GM19468 (cell line): ENCODE data around the gene CYP1A1.

Experiments used
- ATAC-seq: cut with Tn5 transposase; IDR thresholded peaks from one replicate; pipeline ENCODE4 v1.9.1; 2021; ENCODE audit warnings: mild to moderate bottlenecking, moderate library complexity, moderate number of reproducible peaks; ENCODE audit not compliant: unreplicated experiment; ENCODE audit errors: extremely low read depth

The CYP1A1 gene, protein sequence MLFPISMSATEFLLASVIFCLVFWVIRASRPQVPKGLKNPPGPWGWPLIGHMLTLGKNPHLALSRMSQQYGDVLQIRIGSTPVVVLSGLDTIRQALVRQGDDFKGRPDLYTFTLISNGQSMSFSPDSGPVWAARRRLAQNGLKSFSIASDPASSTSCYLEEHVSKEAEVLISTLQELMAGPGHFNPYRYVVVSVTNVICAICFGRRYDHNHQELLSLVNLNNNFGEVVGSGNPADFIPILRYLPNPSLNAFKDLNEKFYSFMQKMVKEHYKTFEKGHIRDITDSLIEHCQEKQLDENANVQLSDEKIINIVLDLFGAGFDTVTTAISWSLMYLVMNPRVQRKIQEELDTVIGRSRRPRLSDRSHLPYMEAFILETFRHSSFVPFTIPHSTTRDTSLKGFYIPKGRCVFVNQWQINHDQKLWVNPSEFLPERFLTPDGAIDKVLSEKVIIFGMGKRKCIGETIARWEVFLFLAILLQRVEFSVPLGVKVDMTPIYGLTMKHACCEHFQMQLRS

DNA sequence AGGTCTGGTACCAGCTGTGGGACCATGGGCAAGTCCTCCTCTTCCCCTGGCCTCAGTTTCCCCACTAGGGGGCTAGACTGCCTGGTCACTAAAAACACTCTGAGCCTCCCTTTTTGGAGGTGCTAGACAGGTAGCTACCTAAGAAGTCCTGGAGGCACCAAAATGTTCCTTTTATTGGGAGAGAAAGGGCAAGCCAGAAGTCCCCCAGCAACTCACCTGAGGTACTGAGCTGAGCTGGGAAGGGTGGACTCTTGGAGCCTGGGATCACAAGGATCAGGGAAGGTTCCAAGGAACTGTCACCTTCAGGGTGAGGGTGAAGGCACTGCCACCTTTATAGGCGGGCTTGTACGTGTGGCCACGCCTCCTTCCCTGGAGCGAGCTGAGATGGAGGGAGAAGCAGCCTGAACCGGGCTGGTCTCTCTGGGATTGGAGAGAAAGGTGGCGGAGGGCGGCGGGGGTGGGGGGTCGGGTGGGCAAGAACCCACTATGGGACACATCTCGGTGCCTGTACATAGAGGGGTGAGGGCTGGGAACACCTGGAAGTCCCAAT lies at the start of gene CYP1A1:
Gene CYP1A1 (minus strand): TSS at position 304 of the 550 bp plus-strand sequence. CDS start 2,431 bp downstream, outside the sequence.
- ATAC-seq, result no peak

DNA sequence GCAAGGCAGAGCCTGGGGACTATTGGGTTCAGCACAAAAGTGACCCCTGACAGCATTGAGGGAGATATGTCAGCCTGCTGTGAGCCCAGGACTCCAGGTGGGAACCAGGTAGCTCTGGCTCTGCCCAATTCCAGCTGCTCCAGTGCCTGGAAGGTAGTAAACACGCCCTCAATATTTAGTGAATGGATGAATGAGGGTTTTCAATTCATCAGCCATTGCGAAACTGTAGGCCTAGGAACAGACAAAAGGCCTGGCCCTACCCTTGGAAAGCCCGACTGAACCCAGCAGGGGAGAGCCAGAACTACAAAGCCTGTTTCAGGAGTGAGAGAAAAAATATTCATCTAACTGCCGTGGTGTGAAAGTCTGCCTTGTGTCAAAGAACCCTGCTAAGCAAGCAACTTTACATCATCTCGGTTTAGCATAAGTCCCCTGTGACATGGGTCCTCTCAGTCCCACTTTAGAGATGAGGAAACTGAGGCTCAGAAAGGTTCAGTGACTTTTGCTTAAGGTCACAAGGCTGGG lies 48.5 kb upstream of the CYP1A1 start:
- ATAC-seq, result no peak

DNA sequence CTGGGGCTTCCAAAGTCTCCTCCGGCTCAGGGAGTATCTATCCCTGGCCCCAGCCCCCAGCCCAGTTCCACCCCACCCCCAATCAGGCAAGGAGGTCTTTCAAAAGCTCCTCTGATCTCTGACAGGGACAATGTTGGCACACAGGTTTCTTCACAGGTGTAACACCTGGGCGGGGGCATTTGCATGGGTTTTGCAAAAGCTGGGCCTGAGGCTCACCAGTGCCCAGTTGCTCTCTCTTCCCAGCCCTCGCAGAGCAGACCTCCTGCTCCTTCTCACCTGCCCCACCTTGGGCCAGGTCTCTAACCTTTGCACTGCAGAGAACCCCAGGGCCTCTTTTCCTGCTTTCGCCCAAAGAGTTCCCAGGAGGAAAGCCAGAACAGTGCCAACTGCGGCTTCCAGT lies 48.0 kb upstream of the CYP1A1 start:
- ATAC-seq, result no peak

DNA sequence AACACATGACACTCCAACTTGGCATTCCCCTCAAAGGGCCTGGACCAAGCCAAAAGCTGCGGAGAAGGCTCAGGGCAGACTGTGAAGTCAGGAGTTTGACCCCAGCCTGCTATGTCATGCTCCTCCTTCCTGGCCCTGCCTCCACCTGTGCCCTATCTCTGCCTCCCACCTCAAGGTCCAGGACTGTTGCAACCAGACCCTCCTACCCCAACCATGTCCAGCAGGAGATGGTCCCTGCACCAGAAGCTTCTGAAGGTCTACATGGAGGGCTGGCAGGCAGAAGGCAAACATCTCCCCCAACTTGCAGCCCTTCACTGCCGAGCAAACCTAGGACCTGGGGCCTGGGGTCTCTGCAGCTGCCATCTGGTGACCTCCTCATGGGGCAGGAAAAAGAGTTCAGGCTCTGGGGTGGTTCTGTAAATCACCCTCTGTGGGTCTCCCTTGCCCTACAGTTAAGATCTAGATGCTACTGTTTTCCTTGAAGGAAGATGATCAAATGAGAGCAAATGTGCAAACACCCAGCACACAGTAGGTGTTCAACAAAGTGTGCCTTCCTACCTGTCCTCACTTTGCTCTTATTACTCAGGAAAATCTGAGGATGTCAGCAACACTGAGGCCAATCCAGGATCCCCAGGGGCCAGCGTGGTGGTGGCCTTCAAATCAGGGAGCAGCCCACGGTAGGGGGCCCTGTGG lies 45.0 kb upstream of the CYP1A1 start:
- ATAC-seq, result no peak

DNA sequence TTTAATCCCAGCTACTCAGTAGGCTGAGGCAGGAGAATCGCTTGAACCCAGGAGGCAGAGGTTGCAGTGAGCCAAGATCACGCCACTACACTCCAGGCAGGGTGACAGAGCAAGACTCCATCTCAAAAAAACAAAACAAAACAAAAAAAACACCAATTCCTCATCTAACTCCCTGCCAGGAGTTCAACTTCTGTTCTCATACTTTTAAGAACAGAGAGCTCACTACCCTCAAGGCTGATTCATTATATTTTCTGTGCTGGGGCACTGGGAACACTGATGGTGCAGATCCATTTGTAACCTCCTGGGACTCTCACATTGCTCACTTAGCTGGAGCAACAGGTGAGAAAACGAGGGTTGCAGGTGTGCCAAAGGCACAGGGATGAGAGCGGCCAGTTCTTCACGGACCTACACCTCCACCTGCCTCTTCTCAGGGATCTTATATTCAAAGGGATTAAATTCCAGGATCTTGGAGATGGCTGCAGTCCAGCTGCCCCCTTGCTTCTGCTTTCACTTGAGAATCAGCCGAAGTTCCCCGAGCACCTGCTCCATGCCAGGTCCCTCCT lies 44.2 kb upstream of the CYP1A1 start:
- ATAC-seq, result no peak

DNA sequence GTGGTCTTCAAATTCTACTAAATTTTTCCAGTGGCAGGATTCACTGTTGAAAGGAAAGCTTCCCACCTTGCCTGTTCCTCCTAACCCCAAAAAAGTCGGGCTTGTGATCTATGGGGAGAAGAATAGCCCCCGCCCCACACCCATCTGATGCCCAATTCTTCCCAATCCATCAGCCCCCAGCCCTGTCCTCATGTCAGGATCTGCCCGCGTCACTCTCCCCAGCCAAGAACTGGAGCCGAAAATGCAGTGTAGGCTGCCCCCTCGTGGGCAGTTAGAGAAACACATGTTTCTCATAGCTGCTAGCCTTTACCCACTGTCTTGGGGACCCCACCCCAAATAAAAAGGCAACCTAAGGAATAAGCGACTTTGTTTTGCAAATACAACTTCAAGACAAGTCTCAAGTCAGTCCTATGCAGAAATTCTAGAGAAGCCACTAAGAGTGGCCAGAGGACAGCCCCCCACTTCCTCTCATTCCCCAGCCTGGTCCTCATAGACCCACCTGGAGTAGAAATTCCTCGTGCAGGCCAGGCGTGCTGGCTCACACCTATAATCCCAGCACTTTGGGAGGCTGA lies 43.5 kb upstream of the CYP1A1 start:
- no peak for ATAC-seq

DNA sequence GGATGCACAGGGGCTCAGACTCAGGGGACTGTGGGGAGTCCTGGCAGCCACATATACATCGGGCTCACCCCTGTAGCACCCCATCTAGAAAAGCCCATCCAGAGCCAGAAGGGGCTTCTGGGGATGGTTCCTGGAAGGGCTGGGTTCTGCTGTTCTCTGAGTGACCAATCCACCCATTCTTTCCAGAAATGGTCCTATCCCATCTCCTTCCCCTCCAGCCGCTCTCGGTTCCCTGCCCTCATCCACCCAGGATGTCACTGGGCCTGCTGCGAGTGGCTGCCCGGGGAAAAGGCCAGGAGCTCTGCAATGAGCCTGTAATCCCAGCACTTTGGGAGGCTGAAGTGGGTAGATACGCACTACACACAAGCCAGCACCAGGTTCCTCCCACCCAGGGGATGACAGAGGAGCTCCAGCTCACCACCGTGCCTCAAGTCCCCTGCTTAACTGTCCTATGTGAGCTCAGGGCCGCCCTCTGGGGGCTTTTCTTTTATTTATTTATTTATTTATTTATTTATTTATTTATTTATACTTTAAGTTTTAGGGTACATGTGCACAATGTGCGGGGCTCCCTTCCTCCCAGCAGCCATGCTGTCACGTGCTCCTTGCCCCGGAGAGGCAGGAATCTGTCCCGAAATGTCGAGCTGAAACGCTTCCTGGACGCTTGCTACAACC lies 42.9 kb upstream of the CYP1A1 start:
- ATAC-seq, result no peak

DNA sequence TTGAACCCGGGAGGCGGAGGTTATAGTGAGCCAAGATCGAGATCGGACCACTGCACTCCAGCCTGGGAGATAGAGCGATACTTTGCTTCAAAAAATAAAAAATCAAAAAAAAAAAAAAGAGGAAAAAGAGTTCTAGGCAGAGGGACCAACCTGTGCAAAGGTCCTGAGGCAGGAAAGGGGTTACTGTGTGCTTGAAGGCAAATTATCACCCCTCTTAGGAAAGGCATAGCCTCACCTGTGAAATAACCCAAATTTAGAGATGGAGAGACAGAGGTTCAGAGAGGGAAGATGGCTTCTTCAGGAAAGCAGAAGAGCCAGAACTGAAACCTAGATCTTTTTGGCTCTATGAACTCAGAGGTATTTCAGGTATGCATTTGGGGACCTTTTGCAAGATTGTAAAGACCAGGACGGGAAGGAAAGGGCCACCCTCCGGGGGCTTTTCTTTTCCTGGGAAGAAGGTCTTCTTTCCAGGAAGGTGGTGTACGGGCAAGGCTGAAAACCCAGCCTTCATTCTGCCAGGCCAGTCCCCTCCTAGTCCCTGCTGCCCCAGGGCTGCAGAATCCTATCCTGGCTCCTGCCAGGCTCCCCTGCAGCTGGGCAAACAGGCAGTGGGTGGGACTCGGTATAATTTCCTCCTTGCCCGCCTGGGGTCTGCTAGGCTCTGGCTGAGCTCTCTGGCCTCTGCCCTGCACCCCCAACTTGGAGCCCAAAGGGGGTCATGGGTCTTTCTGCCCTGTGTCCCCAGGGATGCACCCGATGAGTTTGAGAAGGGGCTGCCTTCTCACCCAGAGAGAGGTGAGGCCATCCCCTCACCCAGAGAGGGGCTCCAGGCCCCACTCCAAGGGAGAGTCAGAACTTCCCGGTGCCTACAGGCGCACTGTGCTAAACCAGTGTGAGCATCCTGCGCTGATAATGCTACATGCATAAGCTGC lies 42.1 kb upstream of the CYP1A1 start:
- ATAC-seq, result no peak

DNA sequence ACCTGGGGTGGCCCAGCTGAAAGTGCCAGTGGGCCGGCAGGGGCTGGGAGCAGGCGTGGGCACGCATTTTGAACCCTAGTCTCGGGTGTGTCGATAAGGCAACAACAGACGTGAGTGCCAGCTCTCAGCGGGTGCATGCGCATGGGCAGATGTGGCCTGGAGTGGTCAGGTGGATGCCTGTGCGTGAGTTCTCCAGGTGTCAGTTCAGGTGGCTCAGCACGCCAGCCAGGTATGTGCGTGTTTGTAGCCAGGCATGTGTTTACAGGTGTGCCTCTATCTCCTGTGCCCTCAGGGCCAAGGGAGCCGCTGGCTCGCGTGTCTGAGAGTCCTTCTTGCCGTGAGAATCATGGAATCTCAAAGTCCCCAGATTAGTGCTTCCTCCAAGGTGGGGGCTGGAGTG lies 38.1 kb upstream of the CYP1A1 start:
- ATAC-seq, result no peak

DNA sequence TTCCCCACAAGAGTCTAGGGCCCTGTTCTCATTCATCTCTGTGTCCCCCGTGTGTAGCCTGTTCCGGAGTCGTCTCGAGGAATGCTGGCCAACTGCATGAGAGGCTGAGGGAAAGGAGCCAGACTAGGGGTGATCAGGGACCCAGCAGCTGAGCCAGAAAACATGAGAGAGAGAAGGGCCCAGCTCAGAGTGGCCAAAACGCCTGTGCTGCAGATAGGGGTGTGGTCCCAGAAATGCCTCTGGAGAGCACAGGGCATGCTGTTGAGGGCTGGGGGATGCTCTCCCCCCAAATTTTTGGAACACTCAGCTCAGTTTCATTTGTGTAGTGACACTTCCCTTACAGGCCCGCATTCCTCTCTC lies 37.4 kb upstream of the CYP1A1 start:
- ATAC-seq, result no peak

DNA sequence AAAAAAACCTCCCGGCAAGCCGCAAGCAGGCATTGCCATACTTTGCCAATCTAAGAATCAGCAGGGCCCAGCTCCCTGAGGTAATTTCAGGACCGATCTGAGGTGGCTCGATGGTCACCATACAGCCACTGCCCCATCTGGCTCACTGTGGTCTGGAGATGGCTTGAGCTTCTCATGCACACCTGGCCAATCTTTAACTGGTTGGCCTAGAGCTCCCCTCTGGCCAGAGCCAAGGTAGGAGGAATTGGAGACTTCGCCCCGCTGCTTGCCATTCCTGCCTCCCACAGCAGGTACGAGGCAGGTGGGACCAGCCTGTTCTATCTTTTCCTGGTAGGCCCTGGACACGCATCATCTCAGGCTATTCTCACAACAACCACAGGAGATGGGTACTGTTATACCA lies 33.4 kb upstream of the CYP1A1 start:
- no peak for ATAC-seq

DNA sequence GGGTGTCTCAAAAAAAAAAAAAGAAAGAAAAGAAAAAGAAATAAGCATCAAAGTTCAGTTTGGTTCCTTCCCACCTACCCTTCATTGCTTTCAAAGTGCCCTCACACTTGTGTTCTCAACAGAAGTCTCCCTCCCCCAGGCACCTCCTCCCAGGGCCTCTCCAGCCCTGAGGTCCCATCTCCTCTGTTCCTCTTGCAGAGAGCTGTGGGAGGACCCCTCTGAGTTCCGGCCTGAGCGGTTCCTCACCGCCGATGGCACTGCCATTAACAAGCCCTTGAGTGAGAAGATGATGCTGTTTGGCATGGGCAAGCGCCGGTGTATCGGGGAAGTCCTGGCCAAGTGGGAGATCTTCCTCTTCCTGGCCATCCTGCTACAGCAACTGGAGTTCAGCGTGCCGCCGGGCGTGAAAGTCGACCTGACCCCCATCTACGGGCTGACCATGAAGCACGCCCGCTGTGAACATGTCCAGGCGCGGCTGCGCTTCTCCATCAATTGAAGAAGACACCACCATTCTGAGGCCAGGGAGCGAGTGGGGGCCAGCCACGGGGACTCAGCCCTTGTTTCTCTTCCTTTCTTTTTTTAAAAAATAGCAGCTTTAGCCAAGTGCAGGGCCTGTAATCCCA lies 29.4 kb upstream of the CYP1A1 start:
- ATAC-seq, result no peak

DNA sequence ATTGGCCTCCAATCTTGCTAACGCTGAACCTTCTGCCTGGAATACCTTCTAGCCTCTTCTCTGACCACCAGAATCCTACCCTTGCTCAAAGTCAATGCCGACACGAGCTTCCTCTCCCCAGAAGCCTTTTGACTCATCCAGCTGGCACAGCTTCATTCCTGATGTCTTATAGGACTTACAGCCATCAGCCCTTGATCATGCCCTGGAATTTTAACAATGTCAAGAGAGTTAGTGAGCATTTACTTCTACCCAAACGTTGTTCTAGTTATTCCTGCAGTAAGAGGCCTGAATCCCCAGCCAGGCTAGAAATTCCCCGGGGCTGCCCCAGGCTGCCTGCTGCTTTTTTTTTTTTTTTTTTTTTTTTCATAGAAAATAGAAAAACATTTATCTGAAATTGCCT lies 27.2 kb upstream of the CYP1A1 start:
- ATAC-seq, result no peak

DNA sequence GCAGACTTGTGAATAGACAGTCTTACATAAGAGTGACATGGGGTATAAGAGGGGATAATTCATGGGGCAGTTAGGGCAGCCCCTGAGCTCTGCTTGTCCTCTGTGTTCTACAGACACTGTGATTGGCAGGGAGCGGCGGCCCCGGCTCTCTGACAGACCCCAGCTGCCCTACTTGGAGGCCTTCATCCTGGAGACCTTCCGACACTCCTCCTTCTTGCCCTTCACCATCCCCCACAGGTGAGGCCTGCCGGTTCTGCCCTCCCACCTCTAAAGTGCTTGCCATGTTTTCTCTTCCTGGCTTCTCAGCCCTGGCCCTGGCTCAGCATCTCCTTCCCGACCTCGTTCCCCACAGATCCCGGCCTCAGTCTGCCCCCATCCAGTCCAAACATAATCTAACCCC lies 26.7 kb upstream of the CYP1A1 start:
- no peak for ATAC-seq

DNA sequence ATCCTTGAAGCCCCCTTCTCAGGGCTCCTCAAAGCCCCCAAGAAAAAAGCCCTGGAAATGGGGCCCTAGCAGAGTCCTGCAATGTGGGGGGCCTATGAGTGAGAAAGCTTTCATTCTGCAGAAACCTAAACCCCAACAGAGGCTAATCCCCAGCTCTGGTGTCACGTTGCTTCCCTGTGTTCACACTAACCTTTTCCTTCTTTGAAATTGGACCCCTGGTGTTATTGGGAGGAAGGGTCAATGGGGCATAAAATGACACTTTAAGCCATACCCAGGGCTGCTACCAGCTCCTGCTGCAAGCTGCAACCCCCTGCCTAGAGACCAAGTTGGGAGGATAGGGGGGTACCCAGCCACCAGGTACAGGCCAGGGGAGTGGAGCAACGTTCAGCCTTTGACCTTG lies 25.4 kb upstream of the CYP1A1 start:
- no peak for ATAC-seq

DNA sequence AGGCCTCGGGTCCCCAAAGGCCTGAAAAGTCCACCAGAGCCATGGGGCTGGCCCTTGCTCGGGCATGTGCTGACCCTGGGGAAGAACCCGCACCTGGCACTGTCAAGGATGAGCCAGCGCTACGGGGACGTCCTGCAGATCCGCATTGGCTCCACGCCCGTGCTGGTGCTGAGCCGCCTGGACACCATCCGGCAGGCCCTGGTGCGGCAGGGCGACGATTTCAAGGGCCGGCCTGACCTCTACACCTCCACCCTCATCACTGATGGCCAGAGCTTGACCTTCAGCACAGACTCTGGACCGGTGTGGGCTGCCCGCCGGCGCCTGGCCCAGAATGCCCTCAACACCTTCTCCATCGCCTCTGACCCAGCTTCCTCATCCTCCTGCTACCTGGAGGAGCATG lies 24.5 kb upstream of the CYP1A1 start:
- no peak for ATAC-seq

DNA sequence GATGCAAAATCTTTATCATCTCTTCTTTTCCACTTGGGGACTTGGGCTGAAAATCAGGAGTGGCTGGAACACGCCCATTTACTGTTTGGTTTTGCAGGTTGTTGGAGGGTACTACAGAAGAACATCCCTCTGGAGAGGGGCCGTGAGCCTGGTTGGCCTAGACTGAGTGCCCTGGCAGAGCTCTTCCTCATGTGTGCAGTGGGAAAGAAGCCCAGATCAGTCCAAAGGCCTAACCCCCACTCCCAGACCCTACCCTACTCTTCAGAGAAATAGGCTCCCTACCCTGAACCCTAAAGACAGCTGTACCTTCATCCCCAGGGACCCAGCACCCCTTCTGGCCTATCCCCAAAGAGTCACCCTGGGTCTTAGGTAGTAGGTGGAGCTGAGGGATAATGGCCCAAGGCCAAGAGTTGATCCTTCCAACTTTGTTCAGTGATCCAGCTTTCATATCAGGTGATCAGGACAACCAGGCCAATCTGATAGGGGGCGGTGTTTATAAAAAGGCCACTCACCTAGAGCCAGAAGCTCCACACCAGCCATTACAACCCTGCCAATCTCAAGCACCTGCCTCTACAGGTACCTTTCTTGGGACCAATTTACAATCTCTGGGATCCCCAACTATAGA lies 23.1 kb upstream of the CYP1A1 start, which contains the start of gene CYP1A2:
Gene CYP1A2 (plus strand): TSS at position 524 of the 625 bp plus-strand sequence. CDS start 894 bp downstream, outside the sequence.
- no peak for ATAC-seq

DNA sequence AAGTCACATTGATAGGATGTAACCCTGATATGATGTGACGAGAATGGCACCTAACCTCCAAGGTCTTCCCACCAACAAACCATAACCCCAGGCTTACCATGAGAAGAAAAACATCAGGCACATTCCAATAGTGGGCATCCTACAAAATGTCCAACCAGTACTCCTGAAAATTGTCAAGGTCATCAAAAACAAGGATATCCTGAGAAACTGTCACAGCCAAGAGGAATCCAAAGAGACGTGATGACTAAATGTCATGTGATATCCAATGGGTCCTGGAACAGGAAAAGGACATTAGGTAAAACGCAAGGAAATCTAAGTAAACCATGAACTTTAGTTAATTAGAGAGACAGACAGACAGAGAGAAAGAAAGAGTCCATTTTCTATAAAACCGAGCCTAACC lies 21.1 kb upstream of the CYP1A1 start:
- no peak for ATAC-seq
